ENCODE measurements around the gene TJP1. TPM values are rescaled to one million over a fixed set of nuclear protein-coding genes. Genes with fewer than 3 reads are reported as not detected.

TJP1 gene
- total and polyA plus RNA-seq, 5 donors from 2014 or later, result 0.06 TPM; not detected in 4

DNA sequence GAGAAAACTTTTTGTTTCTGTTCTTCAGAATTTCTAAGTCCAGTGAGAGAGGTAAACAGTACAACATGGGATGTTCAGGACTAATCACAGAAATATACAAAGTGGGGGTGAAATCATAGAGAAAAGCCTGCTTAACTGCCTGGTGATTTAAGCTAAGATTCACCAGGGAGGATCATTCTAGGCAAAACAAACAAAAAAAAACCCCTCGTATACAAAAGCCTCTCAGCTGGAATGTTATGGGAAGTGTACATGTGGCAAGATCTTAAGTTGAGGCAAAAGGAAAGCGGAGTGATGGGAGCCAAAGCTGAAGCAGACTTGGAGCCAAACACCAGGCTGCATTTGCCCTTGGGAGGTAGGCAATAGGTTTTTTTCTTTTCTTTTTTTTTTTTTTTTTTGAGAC is 40.0 kb upstream of the TJP1 start:
- no peak overlapping the region for H3K27ac ChIP-seq (ENCODE audit: insufficient read depth, low read length, poor library complexity, severe bottlenecking)
- H3K4me1 ChIP-seq (ENCODE audit: control insufficient read depth, insufficient read depth, low read length, poor library complexity, severe bottlenecking), result no peaks in the 10 kb centered on the region
- no peaks in the 10 kb centered on the region for H3K9me3 ChIP-seq (ENCODE audit: control insufficient read depth in 2 of 2, low read length in 2 of 2)
- H3K4me3 ChIP-seq (ENCODE audit: low read depth, low read length), result no peak overlapping the region
- Mint-ChIP-seq H3K36me3 (no peaks in the 10 kb centered on the region), H3K27me3 (peaks cover 17% of the 10 kb centered on the region), H3K4me1 (no peaks in the 10 kb centered on the region), H3K9me3 (peaks cover 0 to 2% (median 0%) of the 10 kb centered on the region in 7 donors), H3K27ac (peak overlapping the region in 1 of 3 donors; percentile 91), H3K4me3 (no peak overlapping the region)
- no peak for ATAC-seq (ENCODE audit: low read depth in 2 of 2)
- DNase-seq, result no peak
- no peaks in the 10 kb centered on the region for H3K27me3 ChIP-seq (ENCODE audit: control insufficient read depth, insufficient read depth, low read length)
- no peaks in the 10 kb centered on the region for H3K36me3 ChIP-seq (ENCODE audit: control insufficient read depth, insufficient read depth, low read length)

DNA sequence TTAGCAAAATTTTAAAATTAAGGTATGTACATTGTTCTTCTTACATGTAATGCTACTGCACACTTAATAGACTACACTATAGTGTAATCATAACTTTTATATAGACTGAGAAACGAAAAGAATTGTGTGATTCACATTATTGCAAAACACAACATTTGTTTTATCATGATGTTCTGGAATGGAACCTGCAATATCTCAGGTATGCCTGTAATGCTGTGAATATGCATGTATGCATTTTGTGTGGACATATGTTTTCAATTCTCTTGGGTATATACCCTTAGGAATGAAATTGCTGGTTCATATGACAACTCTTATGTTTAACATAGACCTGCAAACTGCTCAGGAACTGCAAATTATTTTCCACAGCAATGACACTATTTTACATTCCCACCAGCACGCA is 38.6 kb upstream of the TJP1 start:
- Histone ChIP-seq H3K36me3 (ENCODE audit: control insufficient read depth, insufficient read depth, low read length) (no peaks in the 10 kb centered on the region), H3K9me3 (ENCODE audit: control insufficient read depth in 2 of 2, low read length in 2 of 2) (no peaks in the 10 kb centered on the region), H3K27me3 (ENCODE audit: control insufficient read depth, insufficient read depth, low read length) (no peaks in the 10 kb centered on the region), H3K27ac (ENCODE audit: insufficient read depth, low read length, poor library complexity, severe bottlenecking) (no peak overlapping the region), H3K4me1 (ENCODE audit: control insufficient read depth, insufficient read depth, low read length, poor library complexity, severe bottlenecking) (no peaks in the 10 kb centered on the region), H3K4me3 (ENCODE audit: low read depth, low read length) (no peak overlapping the region)
- DNase-seq, result no peak
- Mint-ChIP-seq H3K9me3 (peaks cover 0 to 3% (median 0%) of the 10 kb centered on the region in 7 donors), H3K4me3 (no peak overlapping the region), H3K4me1 (no peaks in the 10 kb centered on the region), H3K27me3 (peaks cover 17% of the 10 kb centered on the region), H3K36me3 (no peaks in the 10 kb centered on the region), H3K27ac (no peak overlapping the region)
- no peak for ATAC-seq (ENCODE audit: low read depth in 2 of 2)

DNA sequence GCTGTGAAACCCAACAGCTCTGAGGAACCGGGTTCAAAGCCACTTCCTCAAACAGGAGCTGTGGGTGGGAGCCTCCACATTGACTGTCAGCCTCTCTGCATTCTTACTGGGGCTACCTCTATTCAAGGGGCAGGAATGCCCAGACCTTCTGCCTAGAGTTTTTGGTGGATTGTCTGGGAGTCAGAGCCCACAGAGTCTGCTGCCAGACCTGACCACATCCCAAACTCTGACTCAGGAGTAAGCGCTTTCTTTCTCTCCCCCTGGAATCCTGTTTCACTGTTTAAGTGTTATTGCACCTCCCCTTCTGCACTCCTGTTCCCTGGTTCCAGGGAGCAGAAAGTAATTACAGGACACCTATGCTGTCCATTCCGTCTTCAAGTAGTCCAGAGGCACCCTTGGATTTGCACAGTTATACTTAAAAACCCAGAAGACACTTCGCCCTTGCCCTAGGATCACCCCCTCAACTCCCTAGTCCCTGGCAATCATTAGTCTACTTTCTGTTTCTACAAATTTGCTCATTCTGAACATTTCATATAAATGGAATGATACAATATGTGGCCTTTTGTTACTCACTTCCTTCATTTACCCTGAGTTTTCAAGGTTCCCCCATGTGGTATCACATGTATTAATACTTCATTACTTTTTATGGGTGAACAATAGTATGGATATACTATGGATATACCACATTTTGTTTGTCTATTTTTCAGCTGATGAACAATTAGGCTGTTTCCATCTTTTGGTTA is 37.9 kb upstream of the TJP1 start:
- H3K36me3 ChIP-seq (ENCODE audit: control insufficient read depth, insufficient read depth, low read length), result no peaks in the 10 kb centered on the region
- Mint-ChIP-seq H3K4me1 (no peaks in the 10 kb centered on the region), H3K36me3 (no peaks in the 10 kb centered on the region), H3K9me3 (peaks cover 0 to 3% (median 0%) of the 10 kb centered on the region in 7 donors), H3K27me3 (peaks cover 13% of the 10 kb centered on the region), H3K27ac (peak overlapping the region in 1 of 3 donors; percentile 43), H3K4me3 (no peak overlapping the region)
- H3K9me3 ChIP-seq (ENCODE audit: control insufficient read depth in 2 of 2, low read length in 2 of 2), result no peaks in the 10 kb centered on the region
- H3K4me1 ChIP-seq (ENCODE audit: control insufficient read depth, insufficient read depth, low read length, poor library complexity, severe bottlenecking), result no peaks in the 10 kb centered on the region
- H3K4me3 ChIP-seq (ENCODE audit: low read depth, low read length), result no peak overlapping the region
- DNase-seq (no peak), ATAC-seq (ENCODE audit: low read depth in 2 of 2) (no peak)
- H3K27ac ChIP-seq (ENCODE audit: insufficient read depth, low read length, poor library complexity, severe bottlenecking), result no peak overlapping the region
- no peaks in the 10 kb centered on the region for H3K27me3 ChIP-seq (ENCODE audit: control insufficient read depth, insufficient read depth, low read length)

DNA sequence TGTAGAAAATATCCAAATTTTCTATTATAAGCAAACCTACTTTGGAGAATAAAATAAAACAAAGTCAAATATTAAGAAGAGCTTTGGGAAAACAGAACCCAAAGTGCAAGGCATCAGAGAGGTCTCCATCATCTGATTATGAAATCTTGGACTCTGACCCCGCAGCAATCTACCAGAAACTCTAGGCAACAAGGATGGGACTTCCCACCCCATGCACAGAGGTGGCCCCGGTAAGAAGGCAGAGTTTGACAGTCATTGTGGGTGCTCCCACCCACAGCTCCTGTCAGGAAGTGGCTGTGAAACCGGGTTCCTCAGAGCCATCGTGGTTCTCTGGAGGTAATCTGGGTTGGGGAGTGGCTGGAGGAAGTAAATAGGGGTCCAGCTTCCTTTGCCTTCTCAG is 37.0 kb upstream of the TJP1 start:
- no peak overlapping the region for H3K4me3 ChIP-seq (ENCODE audit: low read depth, low read length)
- ATAC-seq (ENCODE audit: low read depth in 2 of 2), result no peak
- Mint-ChIP-seq H3K9me3 (peaks cover 0 to 4% (median 0%) of the 10 kb centered on the region in 7 donors), H3K27ac (no peak overlapping the region), H3K27me3 (peaks cover 13% of the 10 kb centered on the region), H3K36me3 (no peaks in the 10 kb centered on the region), H3K4me1 (no peaks in the 10 kb centered on the region), H3K4me3 (no peak overlapping the region)
- no peaks in the 10 kb centered on the region for H3K27me3 ChIP-seq (ENCODE audit: control insufficient read depth, insufficient read depth, low read length)
- H3K9me3 ChIP-seq (ENCODE audit: control insufficient read depth in 2 of 2, low read length in 2 of 2), result no peaks in the 10 kb centered on the region
- H3K4me1 ChIP-seq (ENCODE audit: control insufficient read depth, insufficient read depth, low read length, poor library complexity, severe bottlenecking), result no peaks in the 10 kb centered on the region
- no peak overlapping the region for H3K27ac ChIP-seq (ENCODE audit: insufficient read depth, low read length, poor library complexity, severe bottlenecking)
- no peak for DNase-seq
- no peaks in the 10 kb centered on the region for H3K36me3 ChIP-seq (ENCODE audit: control insufficient read depth, insufficient read depth, low read length)

DNA sequence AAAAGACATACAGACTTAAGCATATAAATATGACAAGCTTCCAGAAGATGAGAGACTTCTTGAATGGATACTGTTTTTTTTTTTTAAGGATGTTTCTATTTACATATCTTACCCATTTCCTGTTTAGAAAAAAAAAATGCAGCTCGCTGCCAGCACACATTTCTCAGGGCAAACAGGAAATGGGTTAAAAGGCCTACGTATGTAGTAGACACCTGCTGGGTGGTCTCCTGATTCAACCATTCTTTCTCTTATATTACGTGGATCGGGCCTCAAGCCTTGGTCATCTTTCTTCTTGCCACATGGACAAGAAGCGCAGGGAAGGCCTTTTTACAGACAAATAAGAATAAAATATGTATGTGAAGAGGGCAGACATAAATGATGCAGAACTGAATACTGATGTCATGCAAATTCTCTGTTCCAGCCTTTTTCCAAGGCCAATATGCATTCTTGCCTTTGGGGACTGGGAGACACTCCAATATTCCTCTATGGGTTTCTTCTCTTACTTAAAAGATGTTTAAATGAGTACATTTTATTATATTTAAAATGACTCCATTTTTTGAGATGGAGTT is 35.0 kb upstream of the TJP1 start:
- Mint-ChIP-seq H3K9me3 (peaks cover 0 to 6% (median 0%) of the 10 kb centered on the region in 7 donors), H3K36me3 (no peaks in the 10 kb centered on the region), H3K27me3 (peaks cover 11% of the 10 kb centered on the region), H3K27ac (no peak overlapping the region), H3K4me1 (no peaks in the 10 kb centered on the region), H3K4me3 (no peak overlapping the region)
- Histone ChIP-seq H3K36me3 (ENCODE audit: control insufficient read depth, insufficient read depth, low read length) (no peaks in the 10 kb centered on the region), H3K27ac (ENCODE audit: insufficient read depth, low read length, poor library complexity, severe bottlenecking) (no peak overlapping the region), H3K9me3 (ENCODE audit: control insufficient read depth in 2 of 2, low read length in 2 of 2) (no peaks in the 10 kb centered on the region), H3K4me3 (ENCODE audit: low read depth, low read length) (no peak overlapping the region), H3K27me3 (ENCODE audit: control insufficient read depth, insufficient read depth, low read length) (no peaks in the 10 kb centered on the region), H3K4me1 (ENCODE audit: control insufficient read depth, insufficient read depth, low read length, poor library complexity, severe bottlenecking) (no peaks in the 10 kb centered on the region)
- no peak for DNase-seq
- ATAC-seq (ENCODE audit: low read depth in 2 of 2), result no peak

DNA sequence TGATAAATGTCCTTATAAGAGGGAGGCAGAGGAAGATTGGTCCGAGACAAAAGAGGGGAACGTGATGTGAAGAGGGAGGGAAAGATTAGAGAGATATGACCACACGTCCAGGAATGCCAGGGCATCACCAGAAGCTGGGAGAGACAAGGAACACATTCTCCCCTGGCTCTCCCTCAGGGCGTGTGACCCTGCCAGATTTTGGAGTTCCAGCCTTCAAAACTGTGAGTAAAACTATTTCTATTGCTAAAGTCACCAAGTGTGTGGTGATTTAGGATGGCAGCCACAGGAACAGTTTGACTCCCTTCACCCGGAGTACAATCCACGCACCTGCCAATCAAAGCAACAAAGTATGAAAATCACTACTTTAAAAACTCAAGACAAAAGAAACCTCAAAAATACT is 32.1 kb upstream of the TJP1 start:
- no peak overlapping the region for H3K27ac ChIP-seq (ENCODE audit: insufficient read depth, low read length, poor library complexity, severe bottlenecking)
- ATAC-seq (ENCODE audit: low read depth in 2 of 2) (no peak), DNase-seq (no peak)
- H3K4me3 Mint-ChIP-seq, result no peak overlapping the region
- peaks cover 4 to 7% of the 10 kb centered on the region in 2 experiments for H3K9me3 ChIP-seq (ENCODE audit: control insufficient read depth in 2 of 2, low read length in 2 of 2)
- no peaks in the 10 kb centered on the region for H3K36me3 ChIP-seq (ENCODE audit: control insufficient read depth, insufficient read depth, low read length)
- no peaks in the 10 kb centered on the region for H3K27me3 ChIP-seq (ENCODE audit: control insufficient read depth, insufficient read depth, low read length)
- no peaks in the 10 kb centered on the region for H3K4me1 ChIP-seq (ENCODE audit: control insufficient read depth, insufficient read depth, low read length, poor library complexity, severe bottlenecking)
- H3K36me3 Mint-ChIP-seq, result no peaks in the 10 kb centered on the region
- H3K4me1 Mint-ChIP-seq, result no peaks in the 10 kb centered on the region
- H3K27me3 Mint-ChIP-seq, result no peaks in the 10 kb centered on the region
- no peak overlapping the region for H3K27ac Mint-ChIP-seq
- H3K9me3 Mint-ChIP-seq, result peaks cover 0 to 4% (median 2%) of the 10 kb centered on the region in 7 donors
- no peak overlapping the region for H3K4me3 ChIP-seq (ENCODE audit: low read depth, low read length)

DNA sequence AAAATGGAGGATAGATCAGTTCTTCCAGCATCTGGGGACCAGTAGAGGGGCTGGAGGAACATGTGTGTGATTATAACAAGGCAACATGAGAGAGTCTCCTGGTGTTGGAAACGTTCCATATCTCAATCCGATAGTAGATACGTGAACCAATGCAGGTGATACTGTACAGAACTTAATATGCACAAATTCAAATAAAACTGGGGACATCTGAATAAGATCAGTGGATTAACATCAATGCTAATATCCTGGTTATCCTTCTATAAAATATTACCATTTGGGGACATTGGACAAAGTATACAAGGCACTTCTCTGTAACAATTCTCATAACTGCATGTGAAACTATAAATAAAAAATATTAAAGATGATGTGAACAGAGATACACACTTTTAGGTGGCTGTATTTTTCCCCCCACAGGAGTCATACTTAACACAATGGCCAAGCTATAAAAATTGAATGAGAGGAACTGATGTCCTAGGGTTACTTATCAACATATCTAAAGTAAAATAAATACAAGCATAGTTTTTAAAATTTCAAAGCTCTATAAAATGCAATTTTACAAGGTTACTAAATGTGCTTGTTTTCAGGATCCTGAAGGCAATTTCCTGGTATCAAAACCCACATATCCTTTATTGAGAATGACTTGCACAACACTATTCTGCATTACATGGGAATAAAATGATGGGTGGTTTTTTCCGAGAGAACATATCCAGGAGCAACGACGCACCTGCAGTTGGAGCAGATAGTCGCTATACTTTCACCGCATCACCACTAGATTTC is 31.1 kb upstream of the TJP1 start:
- H3K4me1 Mint-ChIP-seq, result no peaks in the 10 kb centered on the region
- Histone ChIP-seq H3K9me3 (ENCODE audit: control insufficient read depth in 2 of 2, low read length in 2 of 2) (peaks cover 4 to 7% of the 10 kb centered on the region in 2 experiments), H3K27ac (ENCODE audit: insufficient read depth, low read length, poor library complexity, severe bottlenecking) (no peak overlapping the region), H3K27me3 (ENCODE audit: control insufficient read depth, insufficient read depth, low read length) (no peaks in the 10 kb centered on the region), H3K4me1 (ENCODE audit: control insufficient read depth, insufficient read depth, low read length, poor library complexity, severe bottlenecking) (no peaks in the 10 kb centered on the region), H3K36me3 (ENCODE audit: control insufficient read depth, insufficient read depth, low read length) (no peaks in the 10 kb centered on the region), H3K4me3 (ENCODE audit: low read depth, low read length) (no peak overlapping the region)
- H3K36me3 Mint-ChIP-seq, result no peaks in the 10 kb centered on the region
- H3K27ac Mint-ChIP-seq, result no peak overlapping the region
- no peak for DNase-seq
- no peaks in the 10 kb centered on the region for H3K27me3 Mint-ChIP-seq
- no peak overlapping the region for H3K4me3 Mint-ChIP-seq
- ATAC-seq (ENCODE audit: low read depth in 2 of 2), result no peak
- H3K9me3 Mint-ChIP-seq, result peaks cover 0 to 4% (median 2%) of the 10 kb centered on the region in 7 donors

Measured in CD4-positive, CD25-positive, alpha-beta regulatory T cell (primary cell).